GM19463 (cell line): ENCODE data around the gene GXYLT2.
A peak's percentile ranks its signal among the peaks of the same experiment; 100 is the strongest.

ENCODE experiments used
- ATAC-seq: cut with Tn5 transposase; IDR thresholded peaks from one replicate; pipeline ENCODE4 v1.9.1; 2021; ENCODE audit warnings: mild to moderate bottlenecking, moderate library complexity; ENCODE audit not compliant: unreplicated experiment

The GXYLT2 gene

GRCh38 chr3:72930754-72931153 lies 42.9 kb downstream of the GXYLT2 start:
- ATAC-seq = no peak

DNA sequence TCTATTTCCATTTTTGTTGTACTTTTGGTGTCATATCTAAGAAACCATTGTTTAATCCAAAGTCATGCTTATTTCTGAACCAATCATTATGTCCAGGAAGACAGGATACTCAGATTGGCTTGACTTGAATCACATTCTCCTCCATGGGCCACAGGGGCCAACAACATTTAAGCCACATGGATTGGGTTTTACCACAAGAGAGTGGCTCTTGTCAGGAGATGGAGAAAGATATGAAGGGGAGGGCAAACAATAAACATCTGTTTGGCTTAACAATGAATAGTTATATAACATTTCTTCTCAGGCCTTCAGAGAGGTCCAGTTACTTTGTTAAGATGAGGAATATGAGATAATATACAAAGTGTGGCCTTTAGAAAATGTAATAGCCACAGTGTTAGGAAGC lies 44.6 kb downstream of the GXYLT2 start:
- no peak for ATAC-seq

DNA sequence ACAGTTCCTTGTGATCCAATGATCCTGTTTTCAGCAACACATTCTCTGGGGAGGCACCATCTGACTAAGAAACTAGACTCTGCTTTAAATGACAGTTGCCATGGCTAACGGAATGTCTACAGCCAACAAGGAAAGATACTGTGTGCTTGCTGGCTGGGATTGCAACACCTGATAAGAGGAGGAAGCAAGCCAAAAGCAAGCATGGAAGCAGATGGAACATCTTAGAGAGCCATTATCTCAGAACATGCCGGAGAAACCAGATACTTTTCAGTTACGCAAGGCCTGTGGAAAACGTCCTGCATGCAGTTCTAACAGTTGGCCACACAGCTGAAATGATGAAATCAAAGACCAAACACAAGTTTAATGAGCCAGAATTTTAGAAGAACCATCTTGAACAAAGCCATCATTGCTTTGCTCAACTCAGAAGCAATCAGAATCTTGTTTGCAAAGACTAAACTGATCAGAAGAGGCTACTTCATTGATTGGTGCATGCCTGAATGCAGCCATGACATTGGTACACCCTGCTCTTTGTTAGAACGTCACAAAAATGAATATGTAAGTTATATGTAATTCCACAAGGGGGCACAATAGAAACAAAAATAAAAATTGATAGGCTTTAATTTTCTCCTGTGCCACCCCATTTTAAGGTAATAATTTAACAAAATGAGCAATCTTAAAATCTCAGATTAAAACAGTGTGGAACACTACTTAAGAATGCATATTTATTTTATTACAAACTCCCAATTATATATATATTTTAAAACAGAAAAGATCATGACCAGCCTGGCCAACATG lies 50.8 kb downstream of the GXYLT2 start:
- peak; percentile 66 for ATAC-seq

DNA sequence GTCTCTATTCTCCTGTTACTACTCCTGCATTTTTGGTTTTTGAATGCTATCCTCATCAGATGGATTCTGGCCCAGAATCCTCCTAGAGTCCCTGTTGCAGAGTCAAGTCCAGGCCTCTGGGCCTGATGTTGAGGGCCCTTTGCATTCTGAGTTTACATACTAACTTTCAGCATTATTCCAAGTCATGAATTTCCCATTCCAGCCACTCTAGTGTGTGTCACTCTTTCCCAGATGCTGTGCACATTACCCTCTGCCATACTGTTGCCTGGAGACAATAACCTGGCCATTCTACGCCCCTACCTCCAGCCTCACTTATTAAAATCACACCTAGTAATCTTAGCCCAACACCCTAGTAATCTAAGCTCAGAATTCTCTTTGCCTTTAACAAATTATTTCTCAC lies 53.4 kb downstream of the GXYLT2 start:
- no peak for ATAC-seq

- no peak for ATAC-seq
Measured at GRCh38 chr3:72942427-72942826, 54.6 kb downstream of the GXYLT2 start.

GRCh38 chr3:72944696-72945095 lies 56.9 kb downstream of the GXYLT2 start:
- no peak for ATAC-seq

GRCh38 chr3:72947715-72948490 lies 60.1 kb downstream of the GXYLT2 start:
- no peak for ATAC-seq

DNA sequence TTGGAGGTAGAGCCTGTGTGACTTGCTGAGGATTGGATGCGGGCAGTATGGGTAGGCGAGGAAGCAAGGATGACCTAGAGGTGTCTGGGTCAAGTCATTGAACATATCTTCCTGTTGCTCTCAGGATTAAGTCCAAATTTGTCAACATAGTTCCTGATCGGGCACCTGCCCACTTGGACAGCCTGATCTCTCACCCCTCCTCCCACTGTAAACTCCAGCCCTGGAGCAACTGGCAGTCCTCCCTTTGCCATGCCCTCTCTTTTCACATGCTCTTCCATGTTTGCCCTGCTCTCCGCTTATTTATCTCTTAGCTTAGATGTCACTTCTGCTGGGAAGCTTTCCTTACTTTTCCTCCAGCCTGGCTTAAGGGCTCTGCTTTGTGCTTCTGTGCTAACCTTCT lies 61.2 kb downstream of the GXYLT2 start:
- no peak for ATAC-seq

- ATAC-seq = no peak
Measured at GRCh38 chr3:72950372-72950771, 62.5 kb downstream of the GXYLT2 start.

GRCh38 chr3:72950801-72951200 lies 63.0 kb downstream of the GXYLT2 start:
- no peak for ATAC-seq

DNA sequence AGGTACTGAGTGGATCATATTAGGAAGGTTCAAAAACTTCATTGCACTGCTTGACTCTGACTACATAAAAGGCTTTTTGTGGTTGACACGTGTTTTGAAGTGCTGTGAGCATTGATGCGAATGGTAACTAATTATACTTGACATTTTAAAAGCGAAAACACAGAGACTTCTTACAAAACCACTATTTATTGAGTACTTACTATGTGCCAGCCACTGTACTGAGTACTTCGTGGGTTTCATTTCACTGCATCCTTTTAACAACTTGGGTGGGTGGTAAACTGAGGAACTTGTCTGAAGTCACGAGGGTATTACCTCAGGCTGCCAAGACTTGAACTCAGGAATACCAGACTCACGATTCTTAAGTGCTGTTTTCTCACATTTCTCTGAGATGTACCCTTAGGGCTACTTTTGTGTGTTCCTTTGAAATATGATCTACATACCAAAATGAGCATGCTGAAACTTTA lies 63.4 kb downstream of the GXYLT2 start:
- ATAC-seq = peak; percentile 80

- no peak for ATAC-seq
Measured at GRCh38 chr3:72953325-72953956, 65.6 kb downstream of the GXYLT2 start.

GRCh38 chr3:72957297-72957696 lies 69.5 kb downstream of the GXYLT2 start:
- ATAC-seq = no peak

GRCh38 chr3:72959336-72959735 lies 71.5 kb downstream of the GXYLT2 start:
- no peak for ATAC-seq

- ATAC-seq = no peak
Measured at GRCh38 chr3:72960812-72961518, 73.1 kb downstream of the GXYLT2 start.

DNA sequence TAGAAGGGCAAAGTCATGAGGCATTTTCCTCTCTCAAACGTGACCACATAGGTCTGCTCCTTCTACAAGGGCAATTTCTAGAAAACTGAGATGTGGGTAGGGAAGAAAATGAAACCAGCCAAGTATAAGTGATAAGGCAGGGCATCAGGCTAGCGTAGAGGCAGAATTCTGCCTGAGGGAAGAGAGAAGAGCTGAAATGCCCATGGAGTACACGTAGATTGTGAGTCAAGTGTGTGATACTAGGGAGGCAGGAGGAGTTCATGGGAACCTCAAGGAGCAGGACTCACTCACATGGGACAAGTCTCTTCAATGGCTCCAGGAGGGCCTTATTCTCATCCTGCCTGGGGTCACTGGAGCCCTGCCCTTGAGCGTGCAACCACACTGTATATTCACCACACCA lies 73.9 kb downstream of the GXYLT2 start:
- no peak for ATAC-seq

DNA sequence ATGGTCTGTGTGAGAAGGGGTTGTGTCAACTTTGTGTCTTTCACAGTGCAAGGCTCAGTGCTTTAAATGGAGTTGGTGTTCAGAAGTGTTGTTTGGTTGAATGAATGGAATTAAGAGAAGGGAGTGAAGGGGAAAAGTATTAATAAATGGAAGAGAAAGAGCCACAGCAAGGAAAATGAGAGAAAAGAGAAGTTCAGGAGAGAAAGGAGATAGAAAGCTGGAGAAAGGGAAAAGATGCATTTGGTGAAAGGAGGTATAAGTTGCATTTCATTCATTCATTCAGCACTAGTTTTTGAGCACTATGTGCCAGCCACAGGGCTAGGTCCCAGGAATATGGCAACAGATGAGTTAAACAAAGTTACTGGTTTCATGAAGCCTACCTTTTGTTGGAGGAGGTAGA lies 74.5 kb downstream of the GXYLT2 start:
- no peak for ATAC-seq

GRCh38 chr3:72964633-72965032 lies 76.8 kb downstream of the GXYLT2 start:
- no peak for ATAC-seq

DNA sequence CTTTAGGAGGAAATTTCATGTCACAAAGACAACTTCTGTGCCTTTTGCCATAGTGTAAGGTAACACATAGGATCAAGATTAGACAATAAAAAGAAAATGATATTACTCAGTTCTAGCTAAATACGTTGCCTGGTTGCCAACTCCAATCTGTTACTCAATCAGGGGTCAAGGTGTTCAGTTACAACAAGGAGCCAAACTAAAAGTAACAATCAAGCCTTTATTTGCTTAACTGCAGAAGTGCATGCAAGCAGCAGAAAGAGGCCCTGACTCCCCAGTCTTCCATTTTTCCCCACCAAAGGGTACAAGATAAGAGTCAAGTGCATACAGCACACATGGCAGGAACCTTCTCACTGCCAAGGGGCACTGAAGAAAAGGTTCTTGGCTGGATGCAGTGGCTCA lies 80.4 kb downstream of the GXYLT2 start:
- no peak for ATAC-seq

DNA sequence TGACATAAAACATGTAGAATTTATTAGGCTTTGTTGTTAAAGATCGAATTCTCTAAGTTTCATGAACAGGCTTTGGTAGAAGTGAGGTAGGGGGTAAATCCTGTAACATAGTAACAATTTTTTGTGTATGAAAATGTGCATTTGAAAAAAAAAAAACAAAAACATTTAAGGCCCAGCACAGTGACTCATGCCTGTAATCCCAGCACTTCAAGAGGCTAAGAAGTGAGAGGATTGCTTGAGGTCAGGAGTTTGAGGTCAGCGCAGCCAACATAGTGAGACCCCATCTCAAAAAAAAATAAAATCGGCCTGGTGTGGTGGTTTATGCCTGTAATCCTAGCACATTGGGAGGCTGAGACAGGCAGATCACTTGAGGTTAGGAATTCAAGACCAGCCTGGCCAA lies 81.9 kb downstream of the GXYLT2 start:
- ATAC-seq = no peak

DNA sequence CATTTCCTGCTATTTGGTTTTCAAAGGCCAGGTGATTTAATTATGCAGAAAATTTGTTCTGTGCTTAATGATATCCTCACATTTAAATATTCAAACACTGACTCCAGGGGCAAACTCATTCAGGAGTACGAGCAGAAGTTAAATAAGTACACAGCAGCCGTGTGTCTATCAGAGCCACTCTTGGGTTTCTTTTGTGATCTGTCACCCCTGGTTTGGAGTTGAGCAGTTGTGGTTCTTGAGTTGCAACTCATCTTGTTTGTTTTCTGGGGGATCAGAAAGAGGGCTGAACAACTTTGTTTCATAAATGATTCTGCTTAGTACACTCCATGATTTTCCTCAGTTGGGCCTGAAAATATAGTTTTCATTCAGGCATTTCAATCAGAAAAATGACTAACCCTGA lies 83.1 kb downstream of the GXYLT2 start:
- ATAC-seq = no peak
